A673 (cell line): ENCODE data around the gene PSG2. TPM values are rescaled to one million over a fixed set of nuclear protein-coding genes. Genes with fewer than 3 reads are reported as not detected.
"Not testable (repeated sequence)": the region's sequence is repeated elsewhere in the genome, so short reads cannot be mapped to it uniquely, and the experiment has no call there.

Source experiments
- BruUV-seq: library from RNA; stranded (reverse); fragments of 400-500 nt; replicated peaks from 2 replicates; lab custom pipeline; 2021; lab: Mats Ljungman, UMichigan
- CTCF ChIA-PET: fragments of 300-600 bp; sonication (Branson Sonifier 250); formaldehyde crosslinking; loops from one replicate; lab custom pipeline; 2022; ENCODE audit warnings: antibody characterized with exemption; lab: Charles Lee
- POLR2A ChIA-PET: fragments of 300-600 bp; sonication (Branson Sonifier 250); formaldehyde crosslinking; loops from one replicate; lab custom pipeline; 2022; ENCODE audit warnings: antibody characterized with exemption; ENCODE audit not compliant: low non-redundant PET; lab: Charles Lee
- DNase-seq: peaks from one replicate; pipeline ENCODE4 v3.0.0-alpha.2; 2015; ENCODE audit warnings: low spot score
- H3K27ac ChIP-seq: fragments of 200-600 bp; sonication (generic); 2 replicates; pipeline ENCODE4 v1.5.1; 2016; ENCODE audit warnings: mixed run types, low read depth, mild to moderate bottlenecking, mixed read lengths, antibody characterized with exemption, low read length; ENCODE audit not compliant: poor library complexity, severe bottlenecking
- H3K27me3 ChIP-seq: fragments of 200-600 bp; sonication (generic); replicated peaks from 2 replicates; pipeline ENCODE4 v1.6.1; 2017; ENCODE audit warnings: mixed run types, low read depth, mild to moderate bottlenecking, mixed read lengths, antibody characterized with exemption, low read length; ENCODE audit not compliant: insufficient read depth, poor library complexity
- H3K36me3 ChIP-seq: fragments of 200-600 bp; sonication (generic); 2 replicates; pipeline ENCODE4 v1.6.1; 2016; ENCODE audit warnings: mixed run types, mild to moderate bottlenecking, mixed read lengths, antibody characterized with exemption, low read length; ENCODE audit not compliant: insufficient read depth, poor library complexity, severe bottlenecking
- H3K4me1 ChIP-seq: fragments of 200-600 bp; sonication (generic); 2 replicates; pipeline ENCODE4 v1.6.1; 2017; ENCODE audit warnings: mixed run types, mild to moderate bottlenecking, mixed read lengths, antibody characterized with exemption, low read length; ENCODE audit not compliant: insufficient read depth, poor library complexity, severe bottlenecking
- H3K4me3 ChIP-seq: fragments of 200-600 bp; sonication (generic); 2 replicates; pipeline ENCODE4 v1.5.1; 2016; ENCODE audit warnings: low read depth, mixed run types, mild to moderate bottlenecking, mixed read lengths, low read length; ENCODE audit not compliant: poor library complexity, severe bottlenecking
- H3K9me3 ChIP-seq: fragments of 200-600 bp; sonication (generic); 2 replicates; pipeline ENCODE4 v1.6.1; 2016; ENCODE audit warnings: mixed run types, low read depth, mild to moderate bottlenecking, mixed read lengths, antibody characterized with exemption, low read length; ENCODE audit not compliant: poor library complexity, severe bottlenecking
- EZH2 ChIP-seq: fragments of 200-600 bp; sonication (generic); IDR thresholded peaks from 2 replicates; pipeline ENCODE4 v1.6.1; 2017; ENCODE audit warnings: borderline replicate concordance, low read depth, mild to moderate bottlenecking, mixed read lengths, antibody characterized with exemption, low read length; ENCODE audit not compliant: poor library complexity, severe bottlenecking
- intact Hi-C: fragments of 100-400 bp; cut with micrococcal nuclease; formaldehyde crosslinking; loops from one replicate; pipeline ENCODE4 v1.10.0; 2022; ENCODE audit not compliant: unreplicated experiment
- total RNA-seq: library from RNA; stranded (reverse); gene quantifications from 2 replicates; pipeline ENCODE4 v1.2.3, GENCODE V29; 2021
- TF ChIP-seq, protein P1 (sequence below): fragments of 300-800, 200-600 bp; sonication (generic); conservative IDR thresholded peaks from 2 replicates; pipeline ENCODE4 v1.5.1; 2017; ENCODE audit warnings: low read depth, mild to moderate bottlenecking, antibody characterized with exemption, low read length, moderate library complexity, mixed read lengths

PSG2 gene
- total RNA-seq, 1 experiment from 2014 or later, result not detected

DNA sequence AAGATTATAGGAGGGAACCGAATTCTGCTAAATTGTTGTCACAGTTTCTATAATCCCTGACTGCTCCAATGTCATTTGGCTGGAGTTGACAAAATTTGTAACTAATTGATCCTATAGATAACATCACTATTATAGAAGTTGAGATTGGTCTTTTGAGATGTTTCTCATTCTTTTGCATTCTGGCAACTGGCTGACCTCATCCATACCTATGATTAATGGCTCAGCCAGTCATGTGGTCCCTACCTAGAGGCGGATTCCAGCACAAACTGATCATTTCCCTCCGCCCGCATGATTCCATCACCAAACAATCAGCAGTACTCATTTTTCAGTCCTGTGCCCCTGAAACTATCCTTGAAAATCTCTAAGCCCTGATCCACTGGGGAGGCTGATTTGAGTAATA lies 4.2 kb downstream of the PSG2 start:
- intact Hi-C loops, result no loop called here
- POLR2A ChIA-PET, result no interaction called here

DNA sequence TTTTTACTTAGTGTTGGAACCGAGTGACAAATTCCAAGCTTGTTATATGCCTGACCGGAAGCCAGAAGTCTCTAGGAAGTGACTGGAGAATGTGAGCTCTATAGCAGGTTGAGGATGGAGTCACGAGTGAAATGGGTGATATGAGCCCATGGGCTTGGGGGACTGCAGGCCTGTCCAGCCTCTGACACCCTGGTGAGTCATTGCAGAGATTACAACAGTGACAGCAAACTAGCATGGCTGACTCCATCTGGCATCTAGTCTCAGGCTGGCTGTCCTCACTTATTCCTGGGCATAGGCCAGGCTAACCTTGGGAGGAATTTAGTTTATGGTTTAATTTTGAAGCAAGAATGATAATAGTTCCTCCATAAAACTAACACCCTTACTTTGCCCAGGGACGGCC lies 4.6 kb downstream of the PSG2 start:
- CTCF ChIA-PET, BruUV-seq, intact Hi-C loops, H3K27ac ChIP-seq, H3K4me3 ChIP-seq, DNase-seq, POLR2A ChIA-PET, H3K9me3 ChIP-seq, H3K4me1 ChIP-seq, H3K27me3 ChIP-seq, H3K36me3 ChIP-seq: not testable (repeated sequence)

More for the DNA sequence above, 4.2 kb downstream of the PSG2 start:
- DNase-seq, result no peak
- TF ChIP-seq, protein P1, sequence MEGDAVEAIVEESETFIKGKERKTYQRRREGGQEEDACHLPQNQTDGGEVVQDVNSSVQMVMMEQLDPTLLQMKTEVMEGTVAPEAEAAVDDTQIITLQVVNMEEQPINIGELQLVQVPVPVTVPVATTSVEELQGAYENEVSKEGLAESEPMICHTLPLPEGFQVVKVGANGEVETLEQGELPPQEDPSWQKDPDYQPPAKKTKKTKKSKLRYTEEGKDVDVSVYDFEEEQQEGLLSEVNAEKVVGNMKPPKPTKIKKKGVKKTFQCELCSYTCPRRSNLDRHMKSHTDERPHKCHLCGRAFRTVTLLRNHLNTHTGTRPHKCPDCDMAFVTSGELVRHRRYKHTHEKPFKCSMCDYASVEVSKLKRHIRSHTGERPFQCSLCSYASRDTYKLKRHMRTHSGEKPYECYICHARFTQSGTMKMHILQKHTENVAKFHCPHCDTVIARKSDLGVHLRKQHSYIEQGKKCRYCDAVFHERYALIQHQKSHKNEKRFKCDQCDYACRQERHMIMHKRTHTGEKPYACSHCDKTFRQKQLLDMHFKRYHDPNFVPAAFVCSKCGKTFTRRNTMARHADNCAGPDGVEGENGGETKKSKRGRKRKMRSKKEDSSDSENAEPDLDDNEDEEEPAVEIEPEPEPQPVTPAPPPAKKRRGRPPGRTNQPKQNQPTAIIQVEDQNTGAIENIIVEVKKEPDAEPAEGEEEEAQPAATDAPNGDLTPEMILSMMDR, result no peak
- no peak for TF ChIP-seq EZH2
- Histone ChIP-seq H3K36me3 (no peaks in the 10 kb centered on the region), H3K9me3 (no peaks in the 10 kb centered on the region), H3K4me1 (no peaks in the 10 kb centered on the region), H3K27ac (no peak overlapping the region), H3K4me3 (no peak overlapping the region), H3K27me3 (no peaks in the 10 kb centered on the region)
- CTCF ChIA-PET, result no interaction called here
- BruUV-seq, result no TSS peak

DNA sequence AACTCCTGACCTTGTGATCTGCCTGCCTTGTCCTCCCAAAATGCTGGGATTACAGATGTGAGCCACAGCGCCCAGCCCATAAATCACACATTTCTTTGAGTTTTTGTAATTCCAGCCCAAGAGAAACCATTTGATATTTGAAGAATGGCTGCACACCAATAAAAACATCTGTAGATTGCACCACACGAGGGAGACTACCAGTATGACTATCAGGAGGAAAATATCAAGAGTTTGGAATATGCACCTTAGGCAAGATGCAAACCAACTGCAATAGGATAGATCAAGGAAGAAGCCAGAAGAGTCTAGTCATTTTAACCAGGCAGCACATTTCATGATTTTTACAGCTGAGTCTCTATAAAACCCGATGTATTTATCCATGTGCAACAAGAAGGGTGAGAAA lies 20.1 kb downstream of the PSG2 start:
- H3K27me3 ChIP-seq, H3K36me3 ChIP-seq, BruUV-seq, CTCF ChIA-PET, H3K4me1 ChIP-seq, H3K27ac ChIP-seq, H3K9me3 ChIP-seq, POLR2A ChIA-PET, intact Hi-C loops, DNase-seq, H3K4me3 ChIP-seq: not testable (repeated sequence)

DNA sequence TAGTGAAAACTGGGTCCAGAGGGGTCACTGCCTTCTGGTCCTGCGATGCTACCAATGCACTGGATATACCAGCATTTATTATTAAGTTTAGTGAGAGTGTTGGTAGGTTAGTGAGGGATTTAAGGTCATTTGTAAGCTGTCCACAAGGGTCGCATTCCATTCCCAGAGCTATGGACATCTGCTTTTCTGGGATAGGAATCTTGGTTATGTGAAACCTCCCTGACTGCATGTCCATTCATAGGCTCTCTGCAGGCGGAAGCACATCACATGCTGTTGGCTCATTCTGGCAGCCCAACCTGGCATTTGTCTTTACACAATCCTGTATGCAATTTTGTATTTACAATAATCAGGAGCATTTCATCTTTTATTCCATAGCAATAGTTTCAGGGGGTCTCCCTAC lies 21.2 kb downstream of the PSG2 start:
- H3K27me3 ChIP-seq, CTCF ChIA-PET, H3K9me3 ChIP-seq, H3K4me1 ChIP-seq, H3K27ac ChIP-seq, BruUV-seq, H3K4me3 ChIP-seq, POLR2A ChIA-PET, DNase-seq, H3K36me3 ChIP-seq, intact Hi-C loops: not testable (repeated sequence)

DNA sequence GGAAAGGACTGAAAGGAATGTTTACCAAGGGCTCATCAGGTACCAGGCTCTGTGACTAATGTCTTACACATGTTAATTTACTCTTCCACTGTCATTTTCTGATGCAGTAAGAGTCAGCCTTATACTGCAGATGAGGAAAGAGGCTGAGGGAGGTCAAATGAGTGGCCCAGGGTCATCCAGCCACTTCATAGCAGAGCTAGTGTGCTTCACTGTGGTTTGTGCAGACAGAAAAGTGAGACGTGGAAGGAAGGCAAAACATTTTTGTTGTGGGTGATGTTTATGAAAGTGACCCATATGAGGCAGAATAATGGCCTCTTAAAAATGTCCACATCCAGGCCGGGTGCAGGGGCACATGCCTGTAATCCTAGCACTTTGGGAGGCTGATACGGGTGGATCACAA lies 22.2 kb downstream of the PSG2 start:
- H3K4me1 ChIP-seq, H3K27me3 ChIP-seq, H3K27ac ChIP-seq, intact Hi-C loops, BruUV-seq, CTCF ChIA-PET, POLR2A ChIA-PET, H3K4me3 ChIP-seq, H3K9me3 ChIP-seq, H3K36me3 ChIP-seq, DNase-seq: not testable (repeated sequence)

DNA sequence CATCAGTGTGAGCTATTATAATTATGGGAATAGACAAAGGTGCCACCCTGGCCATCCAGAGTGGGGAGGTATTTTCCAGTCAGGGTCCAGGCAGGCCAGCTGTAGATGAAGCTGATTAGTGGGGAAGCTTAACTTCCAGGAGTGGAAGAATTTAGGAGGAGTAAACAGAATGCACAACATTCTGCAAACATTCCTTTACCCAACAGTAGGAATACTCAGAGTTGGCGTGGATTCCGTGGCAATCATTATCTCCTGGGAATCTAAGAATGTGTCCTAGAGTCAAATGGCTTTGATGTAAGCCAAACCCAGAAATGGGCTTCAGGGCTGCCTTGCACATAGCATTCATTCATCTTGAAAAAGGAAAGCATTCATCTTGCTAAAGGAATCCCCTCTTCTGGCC lies 23.0 kb downstream of the PSG2 start:
- H3K27me3 ChIP-seq, CTCF ChIA-PET, intact Hi-C loops, H3K9me3 ChIP-seq, BruUV-seq, H3K4me1 ChIP-seq, H3K4me3 ChIP-seq, POLR2A ChIA-PET, H3K27ac ChIP-seq, H3K36me3 ChIP-seq, DNase-seq: not testable (repeated sequence)

DNA sequence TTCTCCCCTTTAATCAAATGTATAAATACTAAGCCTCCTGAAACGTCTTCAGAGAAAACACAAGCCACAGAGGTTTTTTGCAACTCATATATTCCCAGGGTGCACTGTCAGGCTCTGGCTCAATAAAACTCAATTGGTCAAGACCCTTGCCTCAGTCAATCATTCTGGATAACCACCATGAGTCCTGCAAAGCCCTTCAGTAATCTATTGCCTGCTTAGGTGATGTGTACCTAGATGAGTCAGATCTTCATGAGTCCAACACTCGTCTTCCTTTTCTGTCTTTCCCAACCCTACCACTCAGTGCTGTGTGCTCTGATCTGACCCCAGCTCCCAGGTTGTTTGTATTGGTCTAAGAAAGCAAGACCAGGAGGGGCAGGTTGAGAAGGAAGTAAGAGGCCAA lies 24.1 kb downstream of the PSG2 start:
- BruUV-seq, H3K4me1 ChIP-seq, CTCF ChIA-PET, POLR2A ChIA-PET, DNase-seq, H3K27me3 ChIP-seq, H3K36me3 ChIP-seq, H3K9me3 ChIP-seq, H3K4me3 ChIP-seq, H3K27ac ChIP-seq, intact Hi-C loops: not testable (repeated sequence)
